Posterior cingulate gyrus (tissue), 11 donors: ENCODE measurements around the gene PRPS2.
A peak's percentile ranks its signal among the peaks of the same experiment; 100 is the strongest.

Source experiments
- DNase-seq, 10 donors: peaks; one replicate each; pipeline versions ENCODE4 v3.0.0 to v3.0.0-alpha.2; 2020 to 2021; ENCODE audit warnings: mixed read lengths in 3 of 10
- intact Hi-C: fragments of 100-400 bp; cut with DNase I; formaldehyde crosslinking; loops from one replicate; pipeline ENCODE4 v1.15.1; 2023

The PRPS2 gene

DNA sequence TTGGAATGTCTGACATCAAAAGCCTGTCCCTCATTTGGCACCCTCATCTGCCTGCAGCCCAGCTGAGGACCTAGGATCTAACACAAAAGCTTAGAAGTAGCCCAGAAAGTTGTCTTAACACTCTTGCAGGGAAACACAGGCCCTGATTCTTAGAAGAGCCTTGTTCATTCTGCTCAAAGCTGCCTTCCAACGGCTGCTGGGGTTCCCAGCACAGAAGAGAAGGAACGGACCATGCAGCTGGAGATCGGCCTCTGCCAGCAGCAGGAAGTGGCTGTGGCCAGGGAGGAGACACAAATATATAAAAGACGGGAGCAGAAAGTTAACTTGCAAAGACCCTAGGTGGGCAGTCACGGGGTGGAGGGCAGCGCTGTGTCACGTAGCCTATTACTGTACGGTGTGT lies 20.4 kb downstream of the PRPS2 start:
- intact Hi-C loops: loop anchor here (5.0 kb wide), 1 partner anchor 81 kb away; no protein-coding TSS in a partner anchor
- DNase-seq: peak in 1 of 10 donors; percentile 28

DNA sequence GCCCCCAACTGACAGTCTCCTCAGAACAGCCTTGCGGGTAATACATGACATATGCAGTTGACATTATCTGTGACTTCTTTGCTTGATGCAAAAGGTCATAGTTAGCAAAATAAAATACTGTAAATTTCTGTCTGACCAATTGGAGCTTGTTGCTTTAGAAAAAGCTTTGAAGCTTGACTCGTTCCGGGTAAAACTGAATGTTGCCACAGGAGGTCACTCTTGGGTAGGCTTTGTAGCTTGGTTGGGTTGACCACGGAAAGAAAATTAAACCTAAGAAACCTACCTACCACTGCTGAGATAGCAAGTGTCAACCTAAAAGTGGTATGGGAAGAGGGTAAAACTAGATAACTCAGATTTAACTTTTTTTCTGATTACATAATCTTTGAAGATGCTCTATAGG lies 23.2 kb downstream of the PRPS2 start:
- intact Hi-C loops: loop anchor here (1.0 to 5.0 kb wide), 2 partner anchors 78 to 87 kb away; no protein-coding TSS in a partner anchor
- peak in 3 of 10 donors; percentile 25 to 36 (median 35) for DNase-seq

- DNase-seq: no peak
- intact Hi-C loops: no loop called here
Measured at GRCh38 chrX:12817528-12817927, 26.3 kb downstream of the PRPS2 start.

- DNase-seq: no peak
- intact Hi-C loops: no loop called here
Measured at GRCh38 chrX:12819222-12819621, 28.0 kb downstream of the PRPS2 start.

- intact Hi-C loops: no loop called here
- no peak for DNase-seq
Measured at GRCh38 chrX:12820737-12821136, 29.5 kb downstream of the PRPS2 start.

- intact Hi-C loops: no loop called here
- no peak for DNase-seq
Measured at GRCh38 chrX:12824944-12825343, 33.7 kb downstream of the PRPS2 start.

DNA sequence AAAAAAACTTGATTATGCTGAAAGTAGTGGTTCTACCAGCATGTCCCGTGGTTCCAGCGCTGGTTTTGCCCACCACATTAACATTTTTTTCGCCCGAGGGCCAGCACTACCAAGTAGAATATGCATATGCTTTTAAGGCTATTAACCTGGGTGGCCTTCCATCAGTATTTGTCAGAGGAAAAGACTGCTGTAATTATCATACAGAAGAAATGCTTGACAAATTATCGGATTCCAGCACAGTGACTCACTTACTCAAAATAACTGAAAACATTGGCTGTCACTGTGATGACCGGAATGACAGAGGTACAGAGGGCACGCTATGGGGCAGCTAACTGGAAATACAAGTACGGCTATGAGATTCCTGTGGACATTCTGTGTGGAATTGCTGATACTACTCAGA lies 34.6 kb downstream of the PRPS2 start:
- no peak for DNase-seq
- intact Hi-C loops: no loop called here

GRCh38 chrX:12843061-12843667 lies 52.0 kb downstream of the PRPS2 start:
- no peak for DNase-seq
- intact Hi-C loops: no loop called here

GRCh38 chrX:12843668-12844279 lies 52.6 kb downstream of the PRPS2 start:
- no peak for DNase-seq
- intact Hi-C loops: no loop called here

- no peak for DNase-seq
- intact Hi-C loops: no loop called here
Measured at GRCh38 chrX:12844319-12844718, 53.1 kb downstream of the PRPS2 start.

DNA sequence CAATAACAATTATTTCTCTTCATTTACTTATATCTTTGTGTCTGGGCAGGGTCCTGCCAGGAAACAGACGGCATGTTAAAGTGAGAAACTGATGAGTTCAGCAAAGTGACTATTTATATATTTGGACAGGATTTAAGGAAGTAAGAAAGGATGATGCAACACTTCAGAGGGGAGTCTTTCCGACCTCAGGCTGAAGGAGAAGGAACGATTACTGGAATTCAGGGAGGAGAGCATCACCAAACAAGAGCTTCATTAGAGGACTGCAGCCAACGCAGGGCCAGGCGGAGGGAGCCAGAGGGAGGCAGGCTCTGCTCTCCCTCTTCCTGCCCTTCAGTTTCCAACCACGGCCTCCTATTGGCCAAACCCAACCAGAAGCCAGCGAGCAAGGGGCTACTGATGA lies 74.1 kb downstream of the PRPS2 start:
- no peak for DNase-seq
- intact Hi-C loops: no loop called here

DNA sequence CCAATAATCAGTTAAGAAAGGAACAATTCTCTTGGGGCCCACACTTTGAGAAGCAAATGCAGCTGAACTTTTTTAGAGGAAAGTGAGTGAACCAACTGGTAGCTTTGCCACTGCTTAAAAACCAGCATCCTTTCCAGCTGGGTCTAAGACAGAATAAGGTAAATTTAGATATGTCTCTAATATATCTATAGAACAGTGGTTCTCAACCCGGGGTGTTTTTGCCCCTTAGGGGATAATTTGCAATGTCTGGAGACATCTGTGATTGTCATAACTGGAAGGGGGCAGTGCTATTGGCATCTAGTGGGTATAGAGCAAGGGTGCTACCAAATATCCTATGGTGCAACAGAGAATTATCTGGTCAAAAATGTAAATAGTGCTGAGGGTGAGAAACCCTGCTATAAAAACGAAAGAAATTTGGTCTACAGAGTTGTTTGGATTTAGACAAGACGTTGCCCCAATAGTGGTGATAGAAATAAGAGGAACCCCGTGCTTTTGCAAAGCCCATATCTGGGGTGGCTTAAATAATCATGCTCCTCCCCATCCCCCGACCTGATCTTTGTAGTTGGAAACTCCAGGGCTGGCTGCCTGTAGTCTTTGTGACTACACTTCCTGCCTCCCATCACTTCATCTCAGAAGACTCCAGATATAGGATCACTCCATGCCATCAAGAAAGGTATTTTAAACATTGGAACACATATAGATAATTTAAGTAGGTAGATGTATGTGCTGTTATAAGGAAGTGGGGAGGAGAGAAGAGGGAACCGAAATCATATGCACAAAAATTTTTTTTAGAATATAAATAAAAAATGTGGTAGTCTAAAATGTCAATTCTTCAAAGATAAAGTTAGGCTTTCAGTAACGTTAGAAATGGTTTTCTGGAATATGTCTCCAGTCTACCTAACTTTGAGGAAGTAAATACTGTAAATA lies 75.5 kb downstream of the PRPS2 start, which contains the start of gene TLR7:
TSS of gene TLR7 (plus strand) at position 622 of the 927 bp plus-strand sequence. CDS start 507 bp downstream, outside the sequence.
- DNase-seq: no peak
- intact Hi-C loops: no loop called here

GRCh38 chrX:12867685-12868084 lies 76.5 kb downstream of the PRPS2 start:
- DNase-seq: no peak

DNA sequence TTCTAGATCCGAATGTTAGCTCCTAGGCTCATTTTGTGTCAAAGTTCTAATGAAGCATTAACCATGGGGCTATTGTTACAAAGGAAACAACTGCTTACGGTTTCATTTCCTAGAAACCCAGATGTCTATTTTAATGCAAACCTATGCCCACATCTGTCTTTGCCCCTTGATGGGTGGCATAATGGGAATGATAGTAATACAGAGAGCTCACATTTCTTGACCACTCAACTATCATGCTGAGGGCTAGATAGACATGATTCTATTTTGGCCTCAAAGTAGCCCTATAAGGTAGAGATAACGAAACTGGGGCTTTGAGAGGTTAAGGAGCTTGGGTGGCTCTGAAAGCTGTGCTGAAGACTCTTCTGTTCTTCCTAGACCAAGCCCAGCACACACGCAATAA lies 77.5 kb downstream of the PRPS2 start:
- intact Hi-C loops: no loop called here

More at GRCh38 chrX:12867685-12868084, 76.5 kb downstream of the PRPS2 start:
- intact Hi-C loops: no loop called here

GRCh38 chrX:12871257-12871656 lies 80.0 kb downstream of the PRPS2 start:
- intact Hi-C loops: no loop called here
- DNase-seq: no peak

More for the DNA sequence above, 77.5 kb downstream of the PRPS2 start:
- DNase-seq: no peak

DNA sequence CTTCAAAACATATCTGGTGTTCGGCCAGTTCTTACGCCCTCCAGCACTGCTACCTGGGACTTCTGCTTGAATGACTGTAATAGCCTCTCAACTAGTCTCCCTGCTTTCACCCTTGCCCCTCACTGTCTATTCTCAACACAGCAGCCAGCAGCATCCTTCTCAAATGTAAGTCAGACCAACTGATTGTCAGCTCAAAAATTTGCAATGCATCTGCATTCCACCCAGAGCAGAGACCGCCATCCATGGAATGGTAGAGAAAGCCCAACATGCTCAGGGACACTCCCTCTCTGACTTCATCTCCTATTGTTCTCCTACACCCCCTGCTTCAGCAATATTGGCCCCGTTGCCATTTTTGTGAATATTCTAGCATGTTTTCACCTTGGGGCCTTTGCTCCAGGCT lies 81.5 kb downstream of the PRPS2 start:
- no peak for DNase-seq
- intact Hi-C loops: no loop called here
